T47D (cell line): ENCODE results near the gene ACOT11.

Experiments used
- DNase-seq, 2 experiments: peaks; one replicate each; pipeline versions ENCODE4 v3.0.0 to v3.0.0-alpha.2; 2011 to 2012; ENCODE audit warnings: low read depth in 1 of 2, low spot score in 1 of 2
- JUND ChIP-seq: IDR thresholded peaks from 2 replicates; pipeline ENCODE4 v1.6.1; 2012; ENCODE audit warnings: low read depth
- in situ Hi-C: cut with HindIII; loops from 2 replicates; pipeline ENCODE4 v1.10.0; 2016; ENCODE audit warnings: low sequenced_read_pairs, low pct_unique_long_range_greater_than_20kb

ACOT11 gene

DNA sequence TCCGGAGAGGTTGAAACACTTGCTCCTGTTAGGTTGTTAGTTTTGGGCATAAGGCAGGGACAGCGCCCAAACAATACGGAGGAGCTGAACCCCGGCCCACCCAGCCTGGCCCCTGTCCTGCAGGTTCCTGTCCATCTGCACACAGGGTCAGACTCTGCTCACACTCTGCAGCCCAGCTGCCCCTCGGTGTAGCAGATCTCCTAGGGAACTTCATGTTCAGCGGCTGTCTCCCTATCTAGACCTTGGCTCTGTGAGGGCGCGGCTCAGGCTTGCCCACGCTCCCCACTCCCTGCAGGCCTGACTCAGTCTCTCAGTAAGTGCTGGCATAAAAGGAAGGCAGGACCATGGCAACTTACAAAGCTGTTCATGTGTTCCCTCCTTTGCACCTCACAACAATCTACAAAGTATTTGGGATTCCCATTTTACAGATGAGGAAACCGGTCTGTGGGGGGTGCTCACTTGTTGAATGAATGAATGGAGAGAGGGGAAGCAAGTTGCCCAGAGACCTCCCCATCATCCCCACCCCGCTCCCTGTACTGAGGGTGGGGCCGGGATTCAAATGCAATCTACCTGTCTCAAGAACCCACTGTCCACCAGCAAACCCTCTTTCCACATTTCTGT is 26.2 kb downstream of the ACOT11 start:
- DNase-seq = no peak
- no peak for TF ChIP-seq JUND
- in situ Hi-C loops = no loop called here

- no peak for TF ChIP-seq JUND
- in situ Hi-C loops = no loop called here
- no peak for DNase-seq
These were observed 27.1 kb downstream of the ACOT11 start for GRCh38 chr1:54575161-54575560.

DNA sequence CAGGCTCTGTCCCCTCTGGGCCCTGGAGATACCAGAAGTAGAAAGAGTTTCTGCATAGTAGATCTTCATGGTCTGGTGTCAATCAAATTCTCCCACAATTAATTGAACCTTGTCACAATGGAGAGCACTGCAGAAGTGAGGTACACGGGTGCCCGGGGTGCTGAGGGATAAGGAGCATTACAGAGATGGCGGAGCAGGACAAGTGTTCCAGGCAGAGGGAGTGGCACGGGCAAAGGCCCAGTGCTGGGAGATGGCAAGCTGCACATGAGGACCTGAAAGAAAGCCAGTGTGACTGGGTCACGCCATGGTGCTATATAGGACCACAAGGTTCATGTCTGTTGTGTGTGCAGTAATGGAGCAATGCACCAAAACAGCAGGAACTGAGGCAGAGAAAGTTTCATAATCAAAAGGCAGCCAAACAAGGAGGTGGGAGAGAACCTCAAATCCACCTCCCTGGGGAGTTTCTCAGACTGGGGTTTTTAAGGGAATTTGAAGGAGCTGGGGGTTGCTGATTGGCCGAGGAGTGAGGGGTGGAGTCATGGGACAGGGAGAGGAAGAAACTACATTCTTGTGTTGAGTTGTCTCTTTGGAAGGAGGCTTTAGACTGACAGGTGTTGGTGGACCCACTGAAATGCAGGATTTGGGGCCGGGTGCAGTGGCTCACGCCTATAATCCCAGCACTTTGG is 27.7 kb downstream of the ACOT11 start:
- DNase-seq = no peak
- in situ Hi-C loops = no loop called here
- no peak for TF ChIP-seq JUND

DNA sequence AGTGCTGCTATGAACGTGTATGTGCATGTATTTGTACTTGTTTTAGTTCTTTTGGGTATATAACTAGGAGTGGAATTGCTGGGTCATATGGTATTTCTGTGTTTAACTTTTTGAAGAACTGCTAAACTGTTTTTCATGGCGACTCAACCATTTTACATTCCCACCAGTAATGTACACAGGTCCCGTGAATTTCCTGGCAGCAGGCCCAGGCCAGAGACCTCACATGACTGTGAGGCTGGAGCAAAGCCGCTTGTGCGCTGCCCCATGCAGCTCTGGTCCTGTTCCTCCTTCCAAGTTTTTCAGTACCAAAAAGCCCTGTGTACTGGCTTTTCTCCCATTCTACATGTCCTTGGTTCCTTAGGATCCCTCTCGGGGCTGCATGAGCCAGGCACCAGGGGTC is 29.6 kb downstream of the ACOT11 start:
- DNase-seq = no peak
- in situ Hi-C loops = no loop called here
- TF ChIP-seq JUND = no peak

DNA sequence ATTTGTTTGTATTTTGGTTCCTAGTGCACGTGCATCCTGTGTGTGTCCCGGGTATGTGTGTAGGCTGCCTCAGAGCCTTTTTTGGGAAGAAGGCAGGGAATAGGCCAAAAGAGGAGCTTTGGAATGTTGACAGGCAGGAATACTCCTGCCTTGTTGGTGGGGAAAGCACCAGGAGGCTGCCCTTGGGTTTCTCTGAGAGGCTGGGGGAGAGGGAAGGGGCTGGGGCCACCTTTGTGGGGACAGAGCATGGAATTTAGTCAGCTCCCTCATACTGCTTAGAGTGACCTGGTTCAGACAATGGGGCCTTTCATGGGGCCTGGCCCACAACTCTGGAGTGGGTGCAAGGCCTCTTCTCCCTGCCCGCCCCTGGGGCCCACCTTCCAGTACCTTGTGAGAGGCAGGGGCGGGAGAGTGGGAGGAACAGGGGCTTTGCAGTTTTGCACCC is 31.3 kb downstream of the ACOT11 start:
- no peak for DNase-seq
- in situ Hi-C loops = no loop called here
- TF ChIP-seq JUND = no peak

- no peak for DNase-seq
- in situ Hi-C loops = no loop called here
- no peak for TF ChIP-seq JUND
These were observed 33.0 kb downstream of the ACOT11 start for GRCh38 chr1:54580856-54581550.

DNA sequence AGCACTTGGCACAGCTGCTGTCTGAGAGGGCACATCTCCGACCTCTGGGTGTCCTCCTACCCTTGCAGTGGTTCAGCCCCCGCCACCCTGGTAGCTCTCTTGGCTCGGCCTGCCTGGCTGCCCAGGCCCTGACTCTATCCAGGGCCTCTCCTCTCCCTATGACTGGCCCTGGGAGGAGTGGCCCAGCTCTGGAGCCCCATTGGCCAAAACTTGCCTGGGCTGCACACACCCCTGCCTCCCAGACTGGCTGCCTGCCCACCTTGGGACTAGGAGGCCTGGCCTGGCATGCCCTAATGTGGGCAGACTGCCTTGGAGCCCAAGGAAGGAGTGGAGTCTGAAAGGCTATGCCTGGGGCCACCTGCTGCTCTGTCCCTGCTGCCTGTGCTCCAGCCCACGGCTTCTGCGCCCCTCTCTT is 33.6 kb downstream of the ACOT11 start:
- peak; percentile 85 to 90 for DNase-seq

DNA sequence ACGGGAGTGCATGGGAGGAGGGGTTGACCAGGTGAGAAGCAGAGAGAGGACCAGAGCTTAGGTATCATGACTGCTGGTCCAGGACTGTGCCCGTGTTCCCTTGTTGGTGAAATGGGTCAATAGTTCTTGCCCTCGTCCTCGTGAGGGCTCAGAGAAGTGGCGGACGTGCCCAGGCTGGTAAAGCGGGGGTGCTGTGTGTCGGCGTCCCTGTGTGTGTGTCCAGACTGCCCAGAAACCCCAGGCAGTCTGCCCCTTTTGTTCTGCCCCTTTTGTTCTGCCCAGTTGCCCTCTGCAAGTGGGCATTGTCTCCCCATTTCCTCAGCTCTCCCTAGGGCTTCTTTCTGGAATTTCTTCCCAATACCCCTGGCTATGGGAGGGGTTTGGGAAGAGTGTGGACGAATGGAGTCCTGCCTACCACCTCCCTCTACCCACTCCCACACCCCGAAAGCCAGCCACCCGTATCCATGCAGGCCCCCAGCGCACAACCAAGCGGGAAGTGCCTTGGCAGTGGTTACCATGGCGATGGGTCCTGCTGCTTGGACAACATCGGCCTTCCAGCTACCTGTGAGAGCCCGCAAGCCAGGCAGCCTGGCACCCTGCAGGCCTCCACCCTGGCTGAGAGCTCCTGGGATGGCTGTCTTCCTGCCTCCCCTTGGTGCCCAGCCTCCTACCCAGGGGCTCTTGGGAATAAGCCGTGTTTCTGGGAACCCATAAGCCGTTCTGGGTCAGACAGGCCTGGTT is 34.7 kb downstream of the ACOT11 start:
- TF ChIP-seq JUND = no peak
- in situ Hi-C loops = no loop called here
- no peak for DNase-seq

More for the DNA sequence above, 33.6 kb downstream of the ACOT11 start:
- in situ Hi-C loops = no loop called here
- TF ChIP-seq JUND = no peak

GRCh38 chr1:54583307-54583686 is 35.3 kb downstream of the ACOT11 start:
- DNase-seq = no peak
- TF ChIP-seq JUND = no peak
- in situ Hi-C loops = no loop called here

DNA sequence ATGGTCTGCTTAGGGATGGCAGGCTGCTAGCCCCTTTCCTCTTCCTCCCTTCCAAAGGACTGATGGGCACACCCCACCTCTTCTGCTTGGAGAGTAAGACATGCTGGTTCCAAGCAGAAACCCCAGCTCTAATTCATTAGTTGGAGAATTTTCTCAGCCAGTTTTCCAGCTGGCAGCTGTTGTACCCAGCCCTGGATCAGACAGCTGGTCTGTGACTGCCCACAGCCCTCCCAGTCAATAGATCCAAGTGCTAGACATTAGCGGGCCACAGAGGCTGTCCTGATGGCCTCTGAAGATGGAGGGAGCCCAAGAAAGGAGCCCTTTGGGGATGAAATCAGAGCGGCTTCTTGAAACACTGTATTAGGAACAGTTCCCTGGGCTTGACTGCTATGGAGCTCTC is 35.8 kb downstream of the ACOT11 start:
- DNase-seq = no peak
- in situ Hi-C loops = no loop called here
- TF ChIP-seq JUND = no peak

GRCh38 chr1:54584575-54584974 is 36.5 kb downstream of the ACOT11 start:
- no peak for TF ChIP-seq JUND
- DNase-seq = no peak
- in situ Hi-C loops = no loop called here

DNA sequence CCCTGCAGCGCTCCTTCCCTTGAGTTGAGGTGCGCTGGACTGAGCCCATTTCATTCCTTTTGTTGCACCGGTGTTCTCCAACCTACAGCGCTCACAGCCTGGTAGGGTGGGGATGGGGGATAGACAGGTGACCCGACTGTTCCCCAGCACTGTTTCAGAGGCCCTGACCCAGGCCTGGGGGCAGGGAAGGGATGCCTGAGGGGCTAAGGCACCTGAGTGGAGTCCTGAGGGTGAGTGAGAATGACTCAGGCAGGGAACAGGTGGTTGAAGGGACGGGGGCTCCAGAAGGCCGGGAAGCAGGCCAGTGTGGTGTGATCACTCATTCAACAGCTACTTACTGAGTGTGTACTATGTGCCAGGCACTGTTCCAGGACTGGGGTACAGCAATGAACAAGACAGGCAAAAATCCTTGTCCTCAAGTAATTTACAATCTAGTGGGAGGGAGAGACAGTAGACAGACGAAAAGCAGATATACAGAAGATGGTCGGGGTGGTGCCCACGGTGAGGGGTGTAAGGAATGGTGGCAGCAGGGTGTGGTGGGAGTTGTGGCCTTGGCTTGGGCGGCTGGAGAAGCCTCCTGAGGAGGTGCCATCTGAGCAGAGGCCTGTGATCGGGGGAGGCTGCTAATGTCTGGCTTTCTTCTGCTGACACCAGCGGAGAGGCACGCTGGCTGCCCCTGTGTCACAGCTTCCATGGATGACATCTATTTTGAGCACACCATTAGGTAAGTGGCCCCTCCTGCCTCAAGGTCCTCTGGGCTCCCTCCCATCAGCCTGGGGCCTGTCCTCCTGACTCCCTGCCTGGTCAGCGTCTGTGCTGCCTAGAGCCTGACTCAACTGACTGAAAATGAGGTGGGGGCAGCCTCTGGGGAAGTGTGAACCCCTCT is 37.4 kb downstream of the ACOT11 start:
- no peak for TF ChIP-seq JUND
- in situ Hi-C loops = no loop called here
- no peak for DNase-seq
